KG1 (cell line): ENCODE results near the gene SLC4A8.

Source experiments
- DNase-seq: peaks from one replicate; lab custom pipeline; 2025; lab: John Stamatoyannopoulos, UW

The SLC4A8 gene

GRCh38 chr12:51395283-51396230 lies 29.1 kb upstream of the SLC4A8 start:
- no peak for DNase-seq

DNA sequence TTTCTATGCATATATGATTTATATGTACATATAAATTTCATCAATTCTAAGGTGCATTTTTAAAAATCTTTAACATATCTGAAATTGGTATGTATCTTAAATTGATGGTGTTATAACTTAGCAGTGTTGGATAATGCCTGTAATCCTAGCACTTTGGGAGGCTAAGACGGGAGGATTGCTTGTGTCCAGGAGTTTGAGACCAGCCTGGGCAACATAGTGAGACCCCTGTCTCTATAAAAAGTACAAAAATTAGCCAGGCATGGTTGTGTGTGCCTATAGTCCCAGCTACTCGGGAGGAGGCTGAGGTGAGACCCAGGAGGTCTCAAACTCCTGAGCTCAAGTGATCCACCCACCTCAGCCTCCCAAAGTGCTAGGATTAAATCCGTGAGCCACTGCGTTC lies 27.0 kb upstream of the SLC4A8 start:
- no peak for DNase-seq

DNA sequence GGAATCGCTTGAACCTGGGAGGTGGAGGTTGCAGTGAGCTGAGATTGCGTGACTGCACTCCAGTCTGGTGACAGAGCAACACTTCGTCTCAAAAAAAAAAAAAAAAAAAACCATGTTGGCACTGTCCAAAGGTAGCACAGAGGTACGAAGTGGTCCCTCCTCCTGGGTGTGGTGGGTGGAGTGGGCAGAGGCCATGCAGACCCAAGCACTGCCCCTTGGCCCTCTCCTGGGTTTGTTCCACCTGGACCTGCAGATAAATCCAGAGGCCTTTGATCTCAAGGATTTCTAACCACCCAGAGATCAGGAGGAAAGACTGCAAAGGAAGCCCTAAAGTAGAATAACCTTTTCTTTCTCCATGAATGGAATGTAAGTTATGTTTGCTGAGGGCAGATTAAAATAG lies 24.7 kb upstream of the SLC4A8 start:
- DNase-seq, result no peak

- no peak for DNase-seq
Measured at GRCh38 chr12:51401020-51401419, 23.6 kb upstream of the SLC4A8 start.

DNA sequence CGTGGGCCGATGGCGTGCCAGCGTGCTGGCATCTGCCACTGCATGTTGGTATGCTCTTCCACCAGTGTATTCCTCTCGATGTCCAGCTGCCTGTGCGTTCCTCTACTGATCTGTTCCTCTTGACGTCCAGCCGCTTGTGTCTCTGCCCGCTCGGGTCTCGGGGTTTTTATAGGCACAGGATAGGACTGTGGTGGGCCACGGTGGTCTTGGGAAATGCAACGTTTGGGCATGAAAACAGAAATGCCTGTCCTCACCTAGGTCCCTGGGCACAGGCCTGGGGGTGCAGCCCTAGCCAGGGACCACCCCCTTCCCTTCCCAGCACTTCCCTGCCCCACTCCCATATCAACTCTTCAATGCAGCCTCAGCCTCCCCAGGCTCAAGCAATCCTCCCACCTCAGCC lies 23.1 kb upstream of the SLC4A8 start:
- DNase-seq, result no peak

DNA sequence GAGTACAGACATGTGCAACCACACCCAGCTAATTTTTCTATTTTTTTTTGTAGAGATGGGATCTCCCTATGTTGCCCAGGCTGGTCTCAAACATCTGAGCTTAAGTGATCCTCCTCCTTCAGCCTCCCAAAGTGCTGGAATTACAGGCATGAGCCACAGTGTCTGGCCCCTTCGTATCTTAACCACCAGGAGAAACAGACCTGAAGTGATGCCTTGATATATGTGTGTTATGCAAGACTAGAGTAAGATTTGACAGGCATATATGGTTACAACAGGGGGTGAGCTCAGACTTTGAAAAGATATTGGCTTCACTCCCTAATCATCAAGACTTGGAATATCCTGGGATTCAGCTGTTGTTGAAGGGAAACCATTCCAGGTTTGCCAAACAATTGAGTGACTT lies 22.7 kb upstream of the SLC4A8 start:
- no peak for DNase-seq

DNA sequence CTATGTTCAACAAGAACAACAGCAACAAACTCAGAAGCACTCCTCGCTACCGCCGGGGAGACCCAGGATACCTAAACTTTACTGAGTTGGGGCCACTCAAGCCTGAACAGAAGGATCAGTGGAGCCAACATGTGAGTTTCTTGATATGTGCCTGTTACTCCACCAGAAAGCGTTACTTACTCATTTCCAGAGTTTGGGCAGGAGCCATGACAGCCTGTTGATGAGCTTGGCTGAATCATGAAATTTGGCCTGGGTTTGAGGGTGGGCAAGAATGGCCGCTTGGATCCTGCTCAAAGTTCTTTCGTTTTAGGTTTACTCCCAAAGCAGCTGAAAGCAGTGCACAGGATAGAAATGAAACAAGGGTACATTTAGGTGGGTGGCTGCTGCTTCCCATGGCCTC lies 21.5 kb upstream of the SLC4A8 start:
- no peak for DNase-seq

GRCh38 chr12:51403681-51404136 lies 20.9 kb upstream of the SLC4A8 start:
- DNase-seq, result no peak

GRCh38 chr12:51404627-51405026 lies 20.0 kb upstream of the SLC4A8 start:
- DNase-seq, result no peak

DNA sequence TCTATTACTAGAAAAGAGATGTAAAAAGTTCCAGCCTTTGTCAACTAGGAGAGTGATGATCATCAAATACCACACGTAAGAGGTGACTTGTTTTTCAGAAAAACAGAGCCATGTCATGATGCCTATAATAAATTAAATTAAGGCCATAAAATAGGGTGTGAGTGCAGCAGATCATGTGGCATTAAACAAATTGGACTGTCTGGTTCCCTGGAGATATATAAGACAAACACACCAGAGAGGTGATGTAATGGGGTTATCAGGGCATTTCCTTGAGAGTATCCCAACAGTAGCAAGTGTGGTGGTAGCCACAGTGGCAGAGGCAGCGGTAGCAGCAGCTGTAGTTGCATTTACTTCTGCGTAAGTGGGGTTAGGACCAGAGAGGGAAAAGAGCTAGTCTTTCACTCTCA lies 18.8 kb upstream of the SLC4A8 start:
- no peak for DNase-seq

DNA sequence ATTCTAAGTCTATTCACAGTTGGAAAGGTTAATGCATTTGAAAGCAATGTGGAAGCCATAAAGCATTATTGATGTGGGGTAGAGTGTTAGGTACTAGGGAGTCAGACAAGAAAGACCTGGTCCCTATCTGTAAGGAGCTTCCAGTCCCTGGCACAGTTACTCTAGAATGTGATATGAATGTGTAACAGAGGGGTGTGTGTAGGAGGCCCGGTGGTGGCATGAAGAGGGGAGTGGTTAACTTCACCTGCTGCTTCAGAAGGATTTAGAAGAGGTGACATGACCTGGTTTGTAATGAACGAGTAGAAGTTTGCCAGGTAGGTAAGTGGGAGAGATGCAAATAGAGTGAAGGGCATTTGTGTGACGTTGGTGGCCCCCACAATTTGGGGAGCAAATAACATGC lies 18.3 kb upstream of the SLC4A8 start:
- DNase-seq, result no peak

- DNase-seq, result no peak
Measured at GRCh38 chr12:51406859-51407258, 17.8 kb upstream of the SLC4A8 start.

DNA sequence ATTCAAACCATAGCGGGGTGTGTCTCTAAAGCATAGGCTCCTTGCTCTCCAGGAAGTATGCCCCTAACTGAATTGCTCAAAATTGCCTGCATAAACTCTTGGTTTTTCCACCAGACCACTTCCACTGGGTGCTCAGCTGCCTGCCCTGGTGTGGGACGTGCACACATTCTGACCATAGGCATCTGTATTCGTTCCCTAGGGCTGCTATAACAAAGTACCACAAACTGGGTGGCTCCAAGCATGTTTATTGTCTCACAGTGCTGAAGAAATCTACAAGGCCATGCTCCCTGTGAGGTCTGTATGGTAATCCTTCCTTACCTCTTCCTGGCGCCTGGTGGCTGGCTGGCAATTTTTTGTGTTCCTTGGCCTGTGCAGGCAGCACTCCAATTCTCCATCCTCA lies 17.0 kb upstream of the SLC4A8 start:
- no peak for DNase-seq

DNA sequence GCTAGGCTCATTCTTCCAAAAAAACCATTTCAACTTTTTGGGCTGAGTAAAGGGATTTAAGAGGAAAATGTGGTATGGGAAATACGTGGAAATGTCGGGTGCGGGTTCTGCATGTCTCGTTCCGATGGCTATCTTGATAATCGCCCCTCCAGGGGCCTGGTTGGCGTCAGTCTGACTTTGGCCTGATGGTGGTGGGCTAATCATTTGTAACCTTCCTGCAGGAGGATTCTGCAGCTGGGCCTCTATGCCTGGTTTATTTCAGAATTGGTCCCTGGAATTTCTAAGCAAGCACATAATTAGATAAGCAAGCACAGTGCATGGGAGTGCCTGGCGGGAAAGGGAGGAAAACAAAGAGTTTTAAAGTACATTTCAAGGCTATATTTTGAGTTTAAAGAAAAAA lies 14.8 kb upstream of the SLC4A8 start:
- no peak for DNase-seq

DNA sequence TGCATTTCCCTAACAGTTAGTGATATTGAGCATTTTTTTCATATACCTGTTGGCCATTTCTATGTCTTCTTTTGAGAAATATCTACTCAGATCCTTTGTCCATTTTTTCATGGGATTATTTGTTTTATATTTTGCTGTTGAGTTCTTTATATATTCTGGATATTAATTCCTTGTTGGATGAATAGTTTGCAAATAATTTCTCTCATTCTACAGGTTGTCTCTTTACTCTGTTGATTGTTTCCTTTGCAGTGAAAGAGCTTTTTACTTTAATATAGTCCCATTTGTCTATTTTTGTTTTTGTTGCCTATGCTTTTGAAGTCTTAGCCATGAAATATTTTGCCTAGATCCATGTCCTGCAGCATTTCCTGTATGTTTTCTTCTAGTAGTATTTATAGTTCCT lies 11.5 kb upstream of the SLC4A8 start:
- DNase-seq, result no peak

GRCh38 chr12:51413791-51414190 lies 10.8 kb upstream of the SLC4A8 start:
- DNase-seq, result no peak

DNA sequence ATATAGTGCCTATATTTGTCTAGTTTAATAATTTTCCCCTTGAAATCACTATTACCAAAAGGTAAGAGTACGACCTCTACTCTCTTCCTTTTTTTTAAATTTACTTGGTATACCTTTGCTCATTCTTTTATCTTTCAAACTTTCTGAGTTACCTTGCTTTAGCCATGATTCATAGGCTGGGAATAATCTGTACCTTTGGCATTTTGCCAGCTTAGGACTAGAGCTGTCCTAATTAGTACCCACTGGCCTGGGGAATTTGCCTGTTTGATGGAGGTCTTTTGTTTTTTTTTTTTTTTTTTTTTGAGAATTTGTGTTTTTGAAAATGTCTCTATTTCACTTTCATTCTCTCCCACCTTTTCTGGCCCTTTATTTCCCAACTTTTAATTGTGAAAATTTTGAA lies 8.7 kb upstream of the SLC4A8 start:
- DNase-seq, result no peak

DNA sequence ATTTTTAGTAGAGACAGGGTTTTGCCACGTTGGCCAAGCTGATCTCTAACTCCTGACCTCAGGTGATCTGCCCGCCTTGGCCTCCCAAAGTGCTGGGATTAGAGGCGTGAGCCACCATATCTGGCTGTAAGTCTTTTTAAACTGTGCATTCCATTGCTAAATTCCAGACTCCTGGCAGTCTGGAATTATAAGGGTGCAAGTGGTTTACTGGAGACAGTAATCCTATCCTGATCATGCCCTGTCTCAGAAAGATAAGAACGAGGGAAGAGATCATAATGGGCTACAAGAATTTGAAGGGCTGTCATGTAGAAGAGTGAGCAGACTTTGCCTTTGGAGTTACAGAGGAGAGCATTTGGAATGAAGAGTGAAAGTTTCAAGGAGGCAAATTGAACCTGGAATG lies 6.8 kb upstream of the SLC4A8 start:
- DNase-seq, result no peak

- no peak for DNase-seq
Measured at GRCh38 chr12:51419425-51420193, 5.0 kb upstream of the SLC4A8 start.

DNA sequence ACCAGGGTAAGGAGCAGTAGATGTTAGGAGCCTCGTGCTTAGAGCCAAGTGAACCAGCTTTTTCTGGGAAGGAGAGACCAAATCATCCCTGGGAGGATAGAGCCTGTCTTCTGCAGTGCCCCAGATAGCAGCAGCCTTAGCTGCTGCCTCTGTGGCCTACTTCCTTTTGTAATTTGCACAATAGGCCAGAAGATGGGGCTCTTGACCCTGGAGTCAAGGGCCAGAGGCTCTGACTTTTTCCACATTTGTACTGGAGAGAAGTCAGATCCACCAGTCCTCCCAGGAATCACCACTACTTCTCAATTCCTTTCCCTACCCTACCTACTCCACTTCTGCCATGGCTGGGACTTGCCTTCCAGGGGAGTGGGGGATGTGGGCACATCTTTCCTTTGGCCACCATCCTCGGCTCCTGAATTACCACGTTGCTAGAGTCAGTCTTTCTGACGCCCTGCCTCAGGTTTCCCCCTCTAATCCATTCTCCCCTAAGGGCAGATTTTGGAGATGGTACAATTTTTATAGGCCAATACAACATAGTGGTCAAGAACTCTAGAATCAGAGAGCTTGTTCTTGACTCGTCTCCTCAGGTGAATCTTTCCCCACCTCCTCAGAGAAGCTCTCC lies 3.3 kb upstream of the SLC4A8 start:
- no peak for DNase-seq

- DNase-seq, result no peak
Measured at GRCh38 chr12:51424094-51424661, 453 bp upstream of the SLC4A8 start.

DNA sequence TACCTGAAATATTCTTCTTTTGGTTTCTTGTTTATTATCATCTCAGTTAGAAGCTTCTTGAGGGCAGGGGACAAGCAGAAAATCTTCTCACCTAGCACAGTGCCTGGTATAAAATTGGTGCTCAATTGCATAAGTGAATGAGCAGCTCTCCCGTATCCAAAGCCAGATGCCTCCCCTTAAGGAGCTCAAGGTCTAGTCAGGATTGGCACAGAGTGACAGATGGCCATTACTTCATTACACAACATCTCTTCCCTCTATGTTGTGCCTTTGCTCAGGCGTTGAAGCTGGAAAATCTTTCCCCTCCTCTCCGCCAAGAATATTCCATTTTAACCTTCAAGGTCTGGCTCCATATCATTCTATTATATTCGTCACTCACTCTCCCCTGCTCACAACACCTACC lies 3.6 kb downstream of the SLC4A8 start:
- no peak for DNase-seq
